Hepatocyte (in vitro differentiated cells): Measurements from ENCODE around the gene SCAMP2. TPM values are rescaled to one million over a fixed set of nuclear protein-coding genes. Genes with fewer than 3 reads are reported as not detected.

Source experiments
- DNase-seq: peaks from one replicate; pipeline ENCODE4 v3.0.0-alpha.2; 2016; ENCODE audit warnings: low spot score
- H2AFZ ChIP-seq: fragments of 200-600 bp; sonication (generic); 2 replicates; pipeline ENCODE4 v1.6.0; 2016; ENCODE audit warnings: antibody characterized with exemption, mild to moderate bottlenecking
- H3K27ac ChIP-seq: fragments of 200-600 bp; sonication (generic); 2 replicates; pipeline ENCODE4 v1.5.1; 2016; ENCODE audit warnings: mild to moderate bottlenecking
- H3K27me3 ChIP-seq: fragments of 200-600 bp; sonication (generic); 2 replicates; pipeline ENCODE4 v1.6.1; 2016
- H3K36me3 ChIP-seq: fragments of 200-600 bp; sonication (generic); replicated peaks from 2 replicates; pipeline ENCODE4 v1.5.1; 2016; ENCODE audit warnings: low read depth; ENCODE audit not compliant: insufficient read depth
- H3K4me1 ChIP-seq: fragments of 200-600 bp; sonication (generic); 2 replicates; pipeline ENCODE4 v1.5.1; 2016; ENCODE audit warnings: mild to moderate bottlenecking, moderate library complexity; ENCODE audit not compliant: insufficient read depth
- H3K4me2 ChIP-seq: fragments of 200-600 bp; sonication (generic); 2 replicates; pipeline ENCODE4 v1.6.0; 2016
- H3K4me3 ChIP-seq: fragments of 200-600 bp; sonication (generic); 2 replicates; pipeline ENCODE4 v1.5.1; 2016; ENCODE audit warnings: mild to moderate bottlenecking
- H3K79me2 ChIP-seq: fragments of 200-600 bp; sonication (generic); 2 replicates; pipeline ENCODE4 v1.6.0; 2017; ENCODE audit warnings: mild to moderate bottlenecking
- H3K9me2 ChIP-seq: fragments of 200-600 bp; sonication (generic); replicated peaks from 2 replicates; pipeline ENCODE4 v1.6.0; 2017; ENCODE audit warnings: mild to moderate bottlenecking; ENCODE audit not compliant: insufficient read depth
- H3K9me3 ChIP-seq: fragments of 200-600 bp; sonication (generic); 2 replicates; pipeline ENCODE4 v1.5.1; 2016; ENCODE audit warnings: low read depth, mild to moderate bottlenecking
- H4K20me1 ChIP-seq: fragments of 200-600 bp; sonication (generic); 2 replicates; pipeline ENCODE4 v1.6.0; 2016; ENCODE audit warnings: mild to moderate bottlenecking; ENCODE audit not compliant: insufficient read depth, poor library complexity, severe bottlenecking
- EZH2 ChIP-seq: fragments of 200-600 bp; sonication (generic); IDR thresholded peaks from 2 replicates; pipeline ENCODE4 v1.6.1; 2016; ENCODE audit warnings: antibody characterized with exemption, mild to moderate bottlenecking, borderline replicate concordance
- EZH2phosphoT487 ChIP-seq: fragments of 200-600 bp; sonication (generic); IDR thresholded peaks from one replicate; pipeline ENCODE4 v1.6.1; 2018; ENCODE audit warnings: antibody characterized with exemption, mild to moderate bottlenecking, low read depth, moderate library complexity; ENCODE audit not compliant: unreplicated experiment, severe bottlenecking
- WGBS: methylation state at CpG from one replicate; pipeline ENCODE4 v1.1.6; 2016; ENCODE audit warnings: low lambda C conversion rate; ENCODE audit errors: missing lambda C conversion rate; 5-methylcytosine and 5-hydroxymethylcytosine counted together
- polyA plus RNA-seq: library from polyadenylated mRNA; unstranded; fragments of >200 nt; fragmentation: Nextera tagmentation; extraction: Ambion mirVana; gene quantifications from 2 replicates; pipeline ENCODE4 v1.2.1, GENCODE V29; 2016
- total RNA-seq: library from RNA; depleted of rRNA; stranded (reverse); fragments of >200 nt; gene quantifications from 2 replicates; pipeline ENCODE4 v1.2.3, GENCODE V29; 2014
- TF ChIP-seq, protein P1 (sequence below): fragments of 200-600 bp; sonication (generic); IDR thresholded peaks from 2 replicates; pipeline ENCODE4 v1.5.1; 2016; ENCODE audit warnings: antibody characterized with exemption, mild to moderate bottlenecking; ENCODE audit not compliant: poor library complexity

SCAMP2 gene
- total and polyA plus RNA-seq, 2 experiments from 2014 or later = 64.0 to 130 TPM

DNA sequence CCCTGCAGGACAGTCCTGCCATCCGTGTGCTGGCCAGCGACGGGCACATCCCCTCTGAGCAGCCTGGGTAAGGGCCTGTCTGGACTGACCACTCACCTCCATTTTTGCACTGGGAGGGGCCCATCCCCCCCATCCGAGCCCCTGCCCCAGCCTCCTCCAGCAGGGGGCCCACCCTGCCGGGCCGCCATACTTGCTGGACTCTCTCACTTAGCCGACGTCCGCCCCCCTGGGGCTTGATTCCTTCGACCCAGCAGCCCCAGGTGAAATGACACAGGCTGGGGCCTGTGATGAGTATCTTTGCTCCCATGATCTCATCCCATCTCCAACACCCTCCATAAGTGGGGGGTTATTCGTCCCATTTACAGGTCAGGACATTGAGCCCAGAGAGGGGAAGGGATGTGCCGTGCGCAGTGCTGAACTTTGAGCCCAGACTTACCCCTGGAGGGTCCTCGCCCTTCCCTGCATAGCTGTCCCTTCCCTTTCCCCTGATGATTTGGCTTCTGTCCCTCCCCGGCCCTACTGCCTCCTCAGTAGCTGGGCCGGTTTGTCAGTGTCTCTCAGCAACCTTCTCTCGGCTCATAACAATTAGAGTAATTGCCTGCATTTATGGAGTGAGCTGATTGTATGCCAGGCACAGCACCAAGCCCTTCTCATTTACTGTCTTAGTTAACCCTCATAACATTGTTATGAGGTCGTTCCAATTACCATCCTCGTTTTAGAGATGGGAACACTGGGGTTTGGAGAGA, 56.4 kb downstream of the SCAMP2 start:
- Histone ChIP-seq H3K27ac (no peak overlapping the region), H3K9me2 (no peaks in the 10 kb centered on the region), H3K4me3 (no peak overlapping the region), H3K79me2 (no peaks in the 10 kb centered on the region), H4K20me1 (no peaks in the 10 kb centered on the region), H2AFZ (no peak overlapping the region), H3K9me3 (no peaks in the 10 kb centered on the region), H3K4me1 (no peaks in the 10 kb centered on the region), H3K36me3 (no peaks in the 10 kb centered on the region), H3K4me2 (no peak overlapping the region), H3K27me3 (no peaks in the 10 kb centered on the region)
- TF ChIP-seq EZH2 = no peak
- no peak for TF ChIP-seq EZH2phosphoT487
- TF ChIP-seq, protein P1, sequence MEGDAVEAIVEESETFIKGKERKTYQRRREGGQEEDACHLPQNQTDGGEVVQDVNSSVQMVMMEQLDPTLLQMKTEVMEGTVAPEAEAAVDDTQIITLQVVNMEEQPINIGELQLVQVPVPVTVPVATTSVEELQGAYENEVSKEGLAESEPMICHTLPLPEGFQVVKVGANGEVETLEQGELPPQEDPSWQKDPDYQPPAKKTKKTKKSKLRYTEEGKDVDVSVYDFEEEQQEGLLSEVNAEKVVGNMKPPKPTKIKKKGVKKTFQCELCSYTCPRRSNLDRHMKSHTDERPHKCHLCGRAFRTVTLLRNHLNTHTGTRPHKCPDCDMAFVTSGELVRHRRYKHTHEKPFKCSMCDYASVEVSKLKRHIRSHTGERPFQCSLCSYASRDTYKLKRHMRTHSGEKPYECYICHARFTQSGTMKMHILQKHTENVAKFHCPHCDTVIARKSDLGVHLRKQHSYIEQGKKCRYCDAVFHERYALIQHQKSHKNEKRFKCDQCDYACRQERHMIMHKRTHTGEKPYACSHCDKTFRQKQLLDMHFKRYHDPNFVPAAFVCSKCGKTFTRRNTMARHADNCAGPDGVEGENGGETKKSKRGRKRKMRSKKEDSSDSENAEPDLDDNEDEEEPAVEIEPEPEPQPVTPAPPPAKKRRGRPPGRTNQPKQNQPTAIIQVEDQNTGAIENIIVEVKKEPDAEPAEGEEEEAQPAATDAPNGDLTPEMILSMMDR = no peak
- WGBS = 59% methylated on average over 18 of the region's 19 CpGs
- DNase-seq = no peak

DNA sequence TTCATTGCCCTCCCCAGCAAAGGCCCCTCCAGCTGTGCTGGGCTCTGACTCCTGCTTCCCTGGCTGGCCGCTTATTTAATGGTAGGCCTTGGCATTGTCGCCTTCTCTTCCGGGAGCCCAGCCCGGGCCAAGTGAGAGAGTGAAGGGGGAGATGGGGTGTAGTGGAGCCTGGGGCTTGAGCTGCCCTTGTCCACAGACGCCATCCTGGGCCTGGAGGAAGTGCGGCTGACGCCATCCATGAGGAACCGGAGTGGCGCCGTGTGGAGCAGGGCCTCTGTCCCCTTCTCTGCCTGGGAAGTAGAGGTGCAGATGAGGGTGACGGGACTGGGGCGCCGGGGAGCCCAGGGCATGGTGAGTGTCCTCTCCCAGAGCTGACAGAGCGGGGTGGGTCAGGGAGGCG, 57.2 kb downstream of the SCAMP2 start:
- no peaks in the 10 kb centered on the region for H3K27me3 ChIP-seq
- H3K79me2 ChIP-seq = no peaks in the 10 kb centered on the region
- H3K4me3 ChIP-seq = no peak overlapping the region
- 95% methylated on average over 10 of the region's 15 CpGs for WGBS
- TF ChIP-seq EZH2phosphoT487 (no peak), EZH2 (no peak)
- TF ChIP-seq, protein P1 = no peak
- no peak overlapping the region for H3K4me2 ChIP-seq
- H4K20me1 ChIP-seq = no peaks in the 10 kb centered on the region
- H2AFZ ChIP-seq = no peak overlapping the region
- no peaks in the 10 kb centered on the region for H3K4me1 ChIP-seq
- no peak for DNase-seq
- no peaks in the 10 kb centered on the region for H3K36me3 ChIP-seq
- no peak overlapping the region for H3K27ac ChIP-seq
- H3K9me2 ChIP-seq = no peaks in the 10 kb centered on the region
- H3K9me3 ChIP-seq = no peaks in the 10 kb centered on the region

DNA sequence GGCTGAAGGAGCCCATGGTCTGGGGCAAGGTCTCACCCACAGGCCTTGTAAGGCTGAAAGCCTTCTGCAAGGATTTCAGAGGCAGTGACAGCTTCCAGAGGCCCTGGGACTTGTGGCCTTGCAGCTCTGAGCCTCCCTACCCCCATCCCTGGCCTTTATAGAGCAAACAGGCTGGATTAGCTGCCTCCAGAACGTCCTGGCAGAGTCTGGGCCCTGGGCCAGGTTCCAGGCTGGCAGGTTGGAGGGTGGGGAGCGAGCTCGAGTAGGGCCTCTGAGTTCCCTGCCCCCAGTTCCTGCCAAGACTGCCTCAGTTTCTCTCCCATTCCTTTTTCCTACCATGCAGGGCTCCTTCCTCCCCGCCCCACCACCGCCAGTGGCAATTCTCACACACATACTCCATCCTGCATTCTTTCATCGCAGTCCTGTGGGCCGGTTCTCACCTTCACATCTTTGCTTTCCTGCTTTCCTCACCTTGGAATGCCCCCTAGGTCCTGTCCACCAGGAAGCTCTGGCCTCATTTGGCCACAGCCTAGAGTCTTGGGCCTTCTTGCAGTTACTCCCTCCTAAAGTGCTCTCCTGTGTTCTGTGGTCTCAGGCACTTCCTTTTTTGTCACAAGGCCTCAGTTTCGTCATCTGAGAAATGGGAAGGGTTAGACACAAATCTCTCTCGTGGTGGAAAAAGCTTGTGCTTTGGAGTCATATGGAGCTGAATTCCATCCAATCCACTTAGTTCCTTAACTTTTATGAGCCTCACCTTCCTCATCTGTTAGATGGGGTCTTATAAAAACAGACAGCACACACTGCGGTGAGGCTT, 57.8 kb downstream of the SCAMP2 start:
- H3K27me3 ChIP-seq = no peaks in the 10 kb centered on the region
- no peak for DNase-seq
- no peaks in the 10 kb centered on the region for H3K36me3 ChIP-seq
- no peak overlapping the region for H3K27ac ChIP-seq
- no peak overlapping the region for H3K4me3 ChIP-seq
- no peaks in the 10 kb centered on the region for H4K20me1 ChIP-seq
- H3K9me2 ChIP-seq = no peaks in the 10 kb centered on the region
- H2AFZ ChIP-seq = no peak overlapping the region
- 90% methylated on average over 8 of the region's 10 CpGs for WGBS
- no peaks in the 10 kb centered on the region for H3K4me1 ChIP-seq
- TF ChIP-seq EZH2 = no peak
- TF ChIP-seq, protein P1 = no peak
- TF ChIP-seq EZH2phosphoT487 = no peak
- no peak overlapping the region for H3K4me2 ChIP-seq
- H3K79me2 ChIP-seq = no peaks in the 10 kb centered on the region
- H3K9me3 ChIP-seq = no peaks in the 10 kb centered on the region
